Measurements from ENCODE around the gene NIPA2.

DNA sequence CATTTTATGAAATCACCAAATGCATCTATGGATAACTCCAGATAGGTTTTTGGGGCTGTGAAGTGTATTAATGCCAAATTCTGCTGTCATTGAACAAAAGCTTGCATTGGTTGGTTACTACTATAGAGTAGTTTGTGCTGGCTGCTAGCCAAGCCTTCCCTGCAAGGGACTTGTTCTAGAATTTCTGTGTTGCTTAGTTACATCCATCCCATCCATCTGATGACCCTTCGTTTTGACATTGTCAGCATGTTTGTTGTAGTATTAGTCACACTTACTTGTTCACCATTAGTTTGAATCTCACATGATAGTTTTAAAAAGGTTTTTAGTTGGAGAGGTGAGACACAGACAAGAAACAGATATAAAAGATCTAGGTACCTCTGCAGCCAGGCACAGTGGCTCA, 7.0 kb upstream of the NIPA2 start:
- TF ChIP-seq CEBPB (IDR thresholded peaks at IDR 0.05) (no peak), CTCF (IDR thresholded peaks at IDR 0.05) (no peak), PHF8 (IDR thresholded peaks at IDR 0.05; ENCODE audit: borderline replicate concordance, low read depth) (no peak), POLR2AphosphoS2 (conservative IDR thresholded peaks at IDR 0.05; ENCODE audit: low read length) (no peak), MAFK (IDR thresholded peaks at IDR 0.05; ENCODE audit: partially characterized antibody) (peak; percentile 84), SREBF2 (IDR thresholded peaks at IDR 0.05) (no peak), MYC (IDR thresholded peaks at IDR 0.05; ENCODE audit: borderline replicate concordance, low read length) (no peak), REST (IDR thresholded peaks at IDR 0.05) (no peak), SMC3 (IDR thresholded peaks at IDR 0.05) (no peak)

All from A549 (cell line).